WTC11 (cell line): ENCODE measurements around the gene FOLR2.

Experiments used
- ATF6 ChIP-seq: sonication (generic); formaldehyde crosslinking; IDR thresholded peaks from 2 replicates; pipeline ENCODE4 v1.8.1; 2023; ENCODE audit warnings: mild to moderate bottlenecking, missing genetic modification reagents
- EMX1 ChIP-seq: fragments of 250-450 bp; sonication (Bioruptor Pico); IDR thresholded peaks from 2 replicates; pipeline ENCODE4 v1.8.0; 2021; ENCODE audit warnings: mild to moderate bottlenecking
- JUN ChIP-seq: sonication (generic); formaldehyde crosslinking; IDR thresholded peaks from 2 replicates; pipeline ENCODE4 v1.8.0; 2023; ENCODE audit warnings: mild to moderate bottlenecking, missing genetic modification reagents
- NR1H2 ChIP-seq: sonication (generic); formaldehyde crosslinking; IDR thresholded peaks from 2 replicates; pipeline ENCODE4 v1.9.0; 2021; ENCODE audit warnings: mild to moderate bottlenecking, moderate library complexity, missing genetic modification reagents
- TEAD4 ChIP-seq: sonication (generic); formaldehyde crosslinking; IDR thresholded peaks from 2 replicates; pipeline ENCODE4 v1.8.0; 2022; ENCODE audit warnings: mild to moderate bottlenecking, missing genetic modification reagents
- ZNF263 ChIP-seq: sonication (generic); formaldehyde crosslinking; IDR thresholded peaks from 2 replicates; pipeline ENCODE4 v1.8.1; 2022; ENCODE audit warnings: low read depth, mild to moderate bottlenecking, moderate library complexity, missing genetic modification reagents
- TF ChIP-seq, protein P1 (sequence below): sonication (generic); formaldehyde crosslinking; IDR thresholded peaks from 2 replicates; pipeline ENCODE4 v1.8.1; 2023; ENCODE audit warnings: mild to moderate bottlenecking, missing genetic modification reagents, moderate library complexity
- TF ChIP-seq, protein P2 (sequence below): fragments of 200-600 bp; IDR thresholded peaks from 2 replicates; pipeline ENCODE4 v1.8.0; 2022; ENCODE audit warnings: antibody characterized with exemption

- TF ChIP-seq ATF6 (CRISPR knock-in tag) (no peak), TEAD4 (no peak), ZNF263 (CRISPR knock-in tag) (no peak), JUN (CRISPR knock-in tag) (no peak), EMX1 (no peak), NR1H2 (CRISPR knock-in tag) (no peak)
- TF ChIP-seq, protein P1, sequence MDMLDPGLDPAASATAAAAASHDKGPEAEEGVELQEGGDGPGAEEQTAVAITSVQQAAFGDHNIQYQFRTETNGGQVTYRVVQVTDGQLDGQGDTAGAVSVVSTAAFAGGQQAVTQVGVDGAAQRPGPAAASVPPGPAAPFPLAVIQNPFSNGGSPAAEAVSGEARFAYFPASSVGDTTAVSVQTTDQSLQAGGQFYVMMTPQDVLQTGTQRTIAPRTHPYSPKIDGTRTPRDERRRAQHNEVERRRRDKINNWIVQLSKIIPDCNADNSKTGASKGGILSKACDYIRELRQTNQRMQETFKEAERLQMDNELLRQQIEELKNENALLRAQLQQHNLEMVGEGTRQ (CRISPR knock-in tag): no peak
- TF ChIP-seq, protein P2, sequence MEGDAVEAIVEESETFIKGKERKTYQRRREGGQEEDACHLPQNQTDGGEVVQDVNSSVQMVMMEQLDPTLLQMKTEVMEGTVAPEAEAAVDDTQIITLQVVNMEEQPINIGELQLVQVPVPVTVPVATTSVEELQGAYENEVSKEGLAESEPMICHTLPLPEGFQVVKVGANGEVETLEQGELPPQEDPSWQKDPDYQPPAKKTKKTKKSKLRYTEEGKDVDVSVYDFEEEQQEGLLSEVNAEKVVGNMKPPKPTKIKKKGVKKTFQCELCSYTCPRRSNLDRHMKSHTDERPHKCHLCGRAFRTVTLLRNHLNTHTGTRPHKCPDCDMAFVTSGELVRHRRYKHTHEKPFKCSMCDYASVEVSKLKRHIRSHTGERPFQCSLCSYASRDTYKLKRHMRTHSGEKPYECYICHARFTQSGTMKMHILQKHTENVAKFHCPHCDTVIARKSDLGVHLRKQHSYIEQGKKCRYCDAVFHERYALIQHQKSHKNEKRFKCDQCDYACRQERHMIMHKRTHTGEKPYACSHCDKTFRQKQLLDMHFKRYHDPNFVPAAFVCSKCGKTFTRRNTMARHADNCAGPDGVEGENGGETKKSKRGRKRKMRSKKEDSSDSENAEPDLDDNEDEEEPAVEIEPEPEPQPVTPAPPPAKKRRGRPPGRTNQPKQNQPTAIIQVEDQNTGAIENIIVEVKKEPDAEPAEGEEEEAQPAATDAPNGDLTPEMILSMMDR: no peak
These were observed 24.1 kb downstream of the FOLR2 start for GRCh38 chr11:72240461-72241290.
